Muscle of back (tissue), 11 donors: ENCODE measurements around the gene PPL. TPM values are rescaled to one million over a fixed set of nuclear protein-coding genes. Genes with fewer than 3 reads are reported as not detected.
"Not testable (repeated sequence)": the region's sequence is repeated elsewhere in the genome, so short reads cannot be mapped to it uniquely, and the experiment has no call there.

Source experiments
- DNase-seq, 3 donors: peaks; one replicate each; pipeline versions ENCODE4 v3.0.0 to v3.0.0-alpha.2; 2013
- polyA plus RNA-seq, 10 donors: library from polyadenylated mRNA; unstranded; fragments of 120-200 nt; gene quantifications; one replicate each; pipeline ENCODE4 v1.2.1, GENCODE V29; 2013; ENCODE audit not compliant: insufficient read length in 10 of 10

PPL gene
- polyA plus RNA-seq, 10 donors: 0.57 to 20.2 (median 1.2) TPM

DNA sequence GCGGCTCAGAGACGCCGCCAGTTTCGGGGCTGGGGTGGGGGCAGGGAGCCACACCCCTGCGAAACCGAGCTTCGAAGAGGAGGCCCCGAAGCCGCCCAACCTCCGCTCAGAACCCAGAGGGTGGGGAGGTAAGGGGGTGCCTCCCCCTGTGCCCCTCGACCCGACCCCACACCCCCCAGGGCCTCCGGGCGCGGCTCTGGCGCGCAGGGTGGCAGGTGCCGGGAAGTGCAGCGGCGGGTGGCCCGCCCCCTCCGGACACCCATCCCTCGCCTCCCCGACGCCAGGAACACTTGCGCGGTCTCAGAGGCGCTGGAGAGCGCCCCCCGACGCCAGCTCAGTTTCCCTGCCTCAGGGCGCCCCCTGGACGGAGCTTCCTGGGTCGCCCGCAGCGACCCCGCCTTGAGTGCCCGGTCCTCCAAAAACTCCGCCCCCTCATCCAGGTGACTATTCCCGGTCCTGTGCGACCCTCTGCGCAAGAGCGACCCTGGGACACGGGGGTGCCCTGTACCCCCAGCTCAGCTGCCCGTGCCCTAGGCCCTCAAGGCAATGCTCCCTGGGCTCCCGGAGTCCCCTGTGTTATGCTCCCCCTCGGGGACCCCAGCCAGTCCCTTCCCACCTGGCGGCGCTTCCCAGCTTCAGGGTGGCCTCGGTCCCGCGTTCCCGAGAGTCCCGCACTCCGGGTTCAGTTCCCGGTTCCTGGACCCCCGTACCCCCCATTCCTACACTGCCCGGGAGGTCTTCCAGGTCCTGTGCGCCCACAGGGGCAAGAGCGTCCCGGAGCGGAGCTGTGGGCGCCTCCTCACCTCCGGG, 562 bp downstream of the PPL start:
- DNase-seq: no peak

DNA sequence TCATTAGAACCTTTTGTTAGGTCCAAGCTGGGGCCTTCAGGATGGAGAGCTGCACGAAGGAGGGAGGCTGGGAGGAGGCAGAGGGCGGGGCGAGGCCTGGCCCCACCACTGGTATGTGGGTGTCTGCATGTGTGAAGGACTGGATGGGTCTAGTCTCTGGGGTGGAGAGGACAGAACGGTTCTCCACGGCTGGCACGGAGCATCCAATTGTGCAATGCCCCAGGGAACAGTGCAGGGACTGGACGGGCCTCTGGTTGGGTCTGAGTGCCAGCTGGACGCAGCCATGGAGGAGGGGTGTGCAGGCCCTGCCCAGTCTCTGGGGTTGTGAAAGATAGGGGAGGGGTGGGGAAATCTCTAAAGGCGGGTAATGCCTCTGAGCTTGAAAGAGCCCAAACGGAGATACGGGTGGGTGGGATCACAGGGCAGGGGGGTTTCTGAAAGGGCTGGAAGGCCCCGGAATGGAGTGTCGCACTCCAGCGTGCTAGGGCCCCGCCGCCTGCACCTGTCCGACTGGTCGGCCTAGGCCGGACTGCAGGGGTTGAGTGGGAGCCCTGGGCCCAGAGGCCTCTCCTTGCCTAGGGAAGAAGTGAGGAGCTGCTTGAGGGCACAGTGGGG, 1.6 kb downstream of the PPL start:
- DNase-seq: no peak

DNA sequence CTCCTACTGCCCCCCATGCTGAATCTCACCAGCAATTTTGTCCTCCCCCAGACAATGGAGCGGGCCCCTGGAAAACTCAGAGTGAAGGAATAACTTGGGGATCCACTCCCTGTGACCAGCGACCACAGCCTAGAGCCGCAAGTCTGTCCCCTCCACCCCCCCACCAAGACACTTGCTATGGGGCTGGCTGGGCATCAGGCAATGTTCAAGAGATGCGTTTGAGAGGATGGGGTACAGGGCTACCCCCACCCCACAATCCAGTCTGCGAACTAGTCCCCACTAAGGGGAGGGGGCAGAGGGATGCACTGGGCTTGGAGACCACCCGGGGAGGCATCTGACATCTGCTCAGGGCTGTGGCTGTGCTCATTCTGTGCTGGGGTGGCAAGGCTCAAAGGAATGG, 2.4 kb downstream of the PPL start:
- DNase-seq: no peak

DNA sequence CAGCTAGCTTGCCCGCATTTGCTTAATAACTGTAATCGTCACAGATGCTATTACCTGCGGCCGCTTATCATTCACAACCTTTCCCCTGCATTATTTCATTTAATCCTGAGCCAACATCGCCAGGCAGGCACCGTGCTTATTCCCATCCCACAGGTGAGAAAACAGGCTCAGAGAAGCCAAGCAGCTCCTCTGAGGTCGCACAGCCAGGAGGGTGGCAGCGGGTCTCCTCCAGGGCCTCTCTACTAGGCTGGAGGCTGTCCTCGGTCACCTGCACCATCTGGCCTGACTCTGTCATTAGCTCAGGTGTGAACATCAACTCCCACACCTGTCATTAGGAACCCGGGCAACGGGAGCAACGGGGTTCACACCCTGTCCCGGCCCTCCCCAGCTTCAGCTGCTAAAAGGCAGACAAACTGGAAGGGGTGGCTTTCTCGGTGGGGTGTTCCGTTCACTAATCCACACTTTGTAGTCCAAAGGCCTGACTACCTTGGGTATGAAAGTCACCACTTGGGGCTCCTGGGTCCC, 3.0 kb downstream of the PPL start:
- no peak for DNase-seq

DNA sequence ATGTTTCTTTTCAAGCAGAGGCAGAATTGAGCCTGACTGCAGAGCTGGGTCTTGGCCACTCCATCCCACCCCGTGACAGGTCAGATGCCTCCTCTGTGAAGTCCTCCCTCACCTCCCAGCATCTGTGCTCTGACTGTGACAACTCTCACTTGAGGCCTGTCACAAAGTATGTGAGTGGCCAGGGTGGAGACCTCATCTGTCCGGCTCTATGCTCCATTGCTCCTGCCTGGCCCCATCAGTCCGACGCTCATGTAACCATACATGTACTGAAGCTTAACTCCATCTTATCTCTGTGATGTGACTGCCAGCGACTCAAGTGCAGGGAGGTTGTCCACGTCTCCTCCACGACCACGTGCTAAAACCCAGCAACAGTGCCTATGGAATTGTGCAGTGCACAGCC, 3.5 kb downstream of the PPL start:
- no peak for DNase-seq

DNA sequence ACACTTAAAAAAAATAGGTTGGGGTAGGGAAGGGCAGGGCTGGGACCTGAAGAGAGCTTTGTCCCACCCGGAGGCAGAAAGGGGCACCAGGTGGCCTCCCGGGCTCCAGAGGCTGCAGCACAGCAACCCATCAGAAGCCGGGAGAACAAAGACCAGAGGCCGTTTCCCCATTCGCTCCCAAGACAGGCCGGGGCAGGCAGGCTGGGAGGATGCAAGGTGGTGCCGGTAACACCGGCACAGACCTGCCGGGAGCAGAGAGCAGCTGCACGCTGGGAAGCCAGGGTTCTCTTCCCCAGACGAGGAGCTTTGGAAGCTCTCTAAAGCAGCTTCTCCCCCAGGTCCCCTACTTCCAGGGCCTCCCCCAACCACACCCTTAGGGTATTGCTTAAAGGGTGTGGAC, 5.6 kb downstream of the PPL start:
- no peak for DNase-seq

DNA sequence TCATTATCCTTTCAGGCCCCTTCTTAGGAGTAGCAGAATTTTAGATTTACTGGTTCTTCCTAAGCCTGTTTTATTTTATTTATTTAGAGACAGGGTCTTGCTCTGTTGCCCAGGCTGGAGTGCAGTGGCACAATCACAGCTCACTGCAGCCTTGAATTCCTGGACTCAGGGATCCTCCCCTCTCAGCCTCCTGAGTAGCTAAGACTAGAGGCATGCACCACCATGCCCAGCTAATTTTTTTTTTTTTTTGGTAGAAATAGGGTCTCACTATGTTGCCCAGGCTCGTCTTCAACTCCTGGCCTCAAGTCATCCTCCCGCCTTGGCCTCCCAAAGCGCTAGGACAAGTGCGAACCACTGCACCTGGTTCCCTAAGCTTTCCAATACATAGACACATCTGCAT, 7.3 kb downstream of the PPL start:
- DNase-seq: not testable (repeated sequence)

DNA sequence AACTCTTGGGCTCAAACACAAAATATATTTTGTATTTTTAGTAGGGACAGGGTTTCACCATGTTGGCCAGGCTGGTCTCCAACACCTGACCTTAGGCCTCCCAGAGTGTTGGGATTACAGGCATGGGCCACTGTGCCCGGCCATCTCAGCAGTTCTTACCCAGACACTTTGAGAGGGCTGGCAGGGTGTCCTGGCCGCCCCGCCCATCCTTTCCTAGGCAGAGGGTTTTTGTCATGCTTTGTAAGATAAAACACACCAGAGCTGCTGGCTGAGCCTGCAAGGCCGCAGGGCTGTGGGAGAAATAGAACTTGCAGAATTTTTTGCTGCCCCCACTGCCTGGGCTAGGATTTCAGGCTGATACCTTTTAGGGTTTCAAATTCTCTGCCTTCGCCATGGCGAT, 8.7 kb downstream of the PPL start:
- no peak for DNase-seq

DNA sequence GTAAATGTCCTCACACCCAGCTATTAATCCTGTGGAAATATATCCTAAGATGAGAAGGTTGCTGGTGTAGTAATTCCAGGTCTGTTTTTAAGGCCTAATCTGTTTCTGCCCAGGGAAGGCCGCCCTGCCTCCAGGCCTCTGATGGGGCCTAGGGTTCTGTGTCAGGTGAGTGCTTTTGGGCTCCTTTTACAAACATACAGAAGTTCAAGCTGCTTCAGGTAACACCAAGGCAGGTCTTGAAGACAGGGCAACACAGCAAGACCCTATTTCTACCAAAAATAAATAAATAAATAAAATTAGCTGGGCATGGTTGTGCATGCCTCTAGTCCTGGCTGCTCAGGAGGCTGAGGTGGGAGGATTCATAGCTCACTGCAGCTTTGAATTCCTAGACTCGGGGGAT, 9.3 kb downstream of the PPL start:
- no peak for DNase-seq

DNA sequence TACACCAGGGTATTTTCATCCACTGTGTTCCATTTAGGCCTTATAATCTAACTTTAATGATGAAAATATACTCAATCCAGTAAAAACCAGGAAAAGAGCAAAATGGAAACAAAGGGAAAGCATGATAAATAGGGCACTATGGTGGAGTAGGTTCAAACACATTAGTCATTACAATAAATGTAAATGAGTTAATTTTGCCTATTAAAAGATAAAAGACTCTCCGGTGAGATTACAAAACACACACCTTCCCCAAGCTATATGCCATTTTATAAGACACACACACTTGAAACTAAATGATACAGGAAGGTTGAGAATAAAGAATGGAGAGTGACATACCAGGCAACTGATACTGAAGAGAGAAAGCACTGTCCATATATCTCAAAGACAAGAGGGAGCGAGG, 10.0 kb downstream of the PPL start:
- DNase-seq: no peak

DNA sequence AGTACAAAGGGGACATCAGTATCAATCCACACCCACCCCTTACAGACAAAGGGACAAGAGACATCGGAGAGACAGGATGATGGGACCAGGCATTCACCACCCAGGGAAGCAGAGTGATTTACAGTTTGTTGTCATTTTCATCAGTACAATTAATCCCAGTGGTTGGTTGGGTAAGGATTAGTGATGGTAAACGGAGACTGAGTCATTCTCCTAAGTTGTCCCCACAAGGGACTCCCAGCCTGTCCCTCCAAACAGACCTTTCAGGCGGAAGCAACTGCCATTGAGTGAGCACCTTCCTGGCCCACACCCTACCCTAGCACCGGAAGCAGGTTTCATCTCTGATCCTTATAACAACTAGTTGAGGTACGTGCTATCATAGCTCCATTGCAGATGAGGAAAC, 11.2 kb downstream of the PPL start:
- DNase-seq: no peak

DNA sequence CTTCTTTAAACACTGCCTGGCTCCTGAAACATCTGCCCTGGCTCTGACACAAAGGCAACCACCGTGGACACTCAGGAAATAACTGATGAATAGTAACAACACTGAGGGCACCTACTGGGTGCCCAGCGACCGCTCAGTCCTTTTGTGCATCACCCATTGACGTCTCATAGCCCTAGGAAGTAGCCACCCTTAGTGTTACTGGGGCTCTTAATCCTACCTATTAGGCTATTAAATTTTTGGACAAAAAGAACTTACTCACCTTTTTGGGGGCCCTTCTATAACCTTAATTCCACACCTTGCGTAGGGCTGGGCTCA, 11.7 kb downstream of the PPL start:
- DNase-seq: no peak

DNA sequence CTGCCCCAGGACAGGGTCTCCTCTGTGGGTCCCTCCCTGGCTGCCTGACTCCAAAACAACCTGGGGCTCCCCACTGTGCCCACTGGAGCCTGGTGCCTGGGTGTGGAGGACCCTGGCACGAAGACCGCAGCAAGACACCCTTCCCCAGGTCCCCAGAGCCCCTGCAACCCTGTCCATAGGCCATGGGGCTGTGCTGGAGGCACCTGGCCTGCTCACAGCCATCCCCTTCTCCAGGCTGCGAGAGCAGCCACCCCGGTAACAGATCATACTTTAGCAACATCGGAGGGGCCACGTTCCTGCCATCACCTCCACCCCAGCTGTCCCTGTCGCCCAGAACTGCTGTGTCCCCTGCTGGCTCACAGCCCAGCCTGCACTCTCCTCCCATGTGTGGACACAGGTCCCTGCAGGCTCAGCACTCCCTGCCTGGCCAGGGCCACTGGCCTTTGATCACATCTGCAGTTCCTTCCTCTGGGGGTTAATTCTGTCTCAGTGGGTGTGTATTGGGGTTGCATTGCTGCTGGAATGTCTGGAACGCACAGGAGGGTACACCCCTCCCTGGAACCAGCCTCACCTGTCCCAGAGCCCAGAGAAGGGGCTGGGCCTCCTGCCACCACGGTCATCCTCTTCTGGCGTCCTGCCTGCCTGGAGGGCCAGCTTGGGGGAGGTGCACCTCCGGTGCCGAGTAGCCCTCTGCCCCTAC, 12.2 kb downstream of the PPL start:
- no peak for DNase-seq

DNA sequence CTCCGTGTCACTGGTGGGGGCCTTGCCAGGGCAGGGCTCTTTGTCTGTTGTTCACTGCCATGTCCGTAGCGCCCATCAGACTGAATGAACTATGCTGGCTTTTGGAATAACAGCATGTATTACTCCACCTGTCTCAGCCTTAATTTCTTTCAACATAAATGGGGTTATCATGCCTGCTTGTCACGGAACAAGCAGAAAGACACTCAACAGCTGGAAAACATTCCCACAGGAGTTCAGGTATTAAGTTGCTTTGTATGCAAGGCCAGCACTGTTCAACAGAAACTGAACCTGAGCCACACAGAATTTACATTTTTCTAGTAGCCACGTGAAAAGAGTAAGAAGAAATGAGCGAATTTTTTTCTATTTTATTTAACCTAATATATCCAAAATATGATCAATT, 13.1 kb downstream of the PPL start:
- DNase-seq: no peak

DNA sequence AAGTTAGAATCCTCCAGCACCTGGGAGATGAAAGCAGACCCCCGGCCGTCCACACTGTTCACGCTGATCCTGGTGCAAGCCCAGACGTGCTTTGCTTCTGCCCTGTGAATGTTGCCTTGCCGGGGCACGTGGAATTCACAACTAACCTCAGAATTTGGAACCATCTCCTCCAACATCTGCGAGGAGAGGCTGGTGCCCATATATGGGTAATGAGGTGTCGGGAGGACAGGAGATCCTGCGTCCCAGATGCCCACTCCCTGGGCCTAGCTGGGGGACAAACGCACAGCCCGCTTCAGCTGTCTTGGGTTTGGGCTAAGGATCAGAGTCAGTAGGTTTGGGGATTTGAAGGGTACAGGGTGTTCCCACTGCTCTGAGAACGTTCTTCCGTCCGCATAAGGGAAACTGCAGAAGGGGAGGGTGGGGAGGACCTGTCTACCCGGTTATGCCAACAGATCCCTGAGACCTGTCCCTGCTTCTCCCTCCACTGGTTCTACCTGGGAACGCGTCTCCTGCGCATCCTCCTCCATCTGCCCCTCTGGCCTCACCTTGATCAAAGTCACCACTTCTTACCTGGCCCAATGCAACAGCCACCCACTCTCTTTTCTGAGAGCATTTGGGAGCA, 14.1 kb downstream of the PPL start:
- no peak for DNase-seq

DNA sequence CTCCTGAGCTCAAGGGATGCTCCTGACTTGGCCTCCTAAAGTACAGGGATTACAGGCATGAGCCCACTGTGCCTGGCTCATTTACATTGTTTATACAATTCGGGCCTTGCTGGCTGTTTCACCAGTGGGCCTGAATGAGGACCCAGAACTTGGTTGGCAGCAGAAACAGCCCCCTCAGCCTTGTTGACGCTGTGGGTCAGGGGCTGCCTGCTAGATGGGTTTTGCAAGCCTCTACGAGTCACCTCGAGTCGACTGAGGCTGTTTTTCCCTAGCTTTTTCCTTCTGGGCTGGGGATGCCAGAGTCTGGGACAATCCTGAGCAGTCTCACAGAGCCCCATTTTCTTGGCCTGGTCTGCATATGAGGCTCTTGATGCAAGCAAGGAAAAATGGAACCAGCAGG, 16.1 kb downstream of the PPL start:
- DNase-seq: no peak

DNA sequence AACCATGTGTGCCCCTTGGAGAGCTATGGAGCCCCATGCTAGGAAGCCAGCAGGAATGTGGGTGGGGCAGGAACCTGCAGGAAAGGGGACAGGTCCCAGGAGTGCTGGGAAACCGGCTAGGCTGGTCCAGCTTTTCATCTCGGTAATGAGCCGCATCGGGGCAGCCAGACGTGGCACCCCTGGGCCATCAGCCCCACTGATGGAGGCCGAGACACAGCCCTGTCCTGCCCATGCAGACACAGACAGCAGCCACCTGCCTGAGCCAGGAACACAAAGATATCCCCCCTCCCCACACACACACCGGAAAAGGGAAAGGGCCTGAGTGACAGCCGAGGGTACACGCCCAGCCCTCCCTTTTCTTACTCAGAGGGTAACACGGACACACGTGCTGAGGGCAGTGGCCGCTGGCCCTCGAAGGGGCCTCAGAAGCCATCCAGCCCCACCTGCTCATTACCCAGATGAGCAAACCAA, 18.1 kb downstream of the PPL start:
- no peak for DNase-seq

DNA sequence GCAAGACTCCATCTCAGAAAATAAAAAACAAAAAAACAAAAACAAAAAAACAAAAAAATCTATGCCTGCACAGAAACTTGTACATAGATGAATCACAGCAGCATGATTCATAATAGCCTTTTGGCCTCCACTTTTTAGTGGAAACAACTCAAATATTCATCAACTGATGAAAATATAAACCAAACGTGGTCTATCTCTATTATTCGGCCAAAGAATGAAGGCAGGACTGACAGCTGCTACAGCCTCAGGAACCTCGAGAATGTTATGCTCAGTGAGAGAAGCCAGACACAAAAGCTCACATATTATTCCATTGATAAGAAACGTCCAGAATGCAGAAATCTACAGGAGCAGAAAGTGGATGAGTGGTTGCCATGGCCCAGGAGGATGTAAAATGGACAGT, 19.8 kb downstream of the PPL start:
- no peak for DNase-seq

DNA sequence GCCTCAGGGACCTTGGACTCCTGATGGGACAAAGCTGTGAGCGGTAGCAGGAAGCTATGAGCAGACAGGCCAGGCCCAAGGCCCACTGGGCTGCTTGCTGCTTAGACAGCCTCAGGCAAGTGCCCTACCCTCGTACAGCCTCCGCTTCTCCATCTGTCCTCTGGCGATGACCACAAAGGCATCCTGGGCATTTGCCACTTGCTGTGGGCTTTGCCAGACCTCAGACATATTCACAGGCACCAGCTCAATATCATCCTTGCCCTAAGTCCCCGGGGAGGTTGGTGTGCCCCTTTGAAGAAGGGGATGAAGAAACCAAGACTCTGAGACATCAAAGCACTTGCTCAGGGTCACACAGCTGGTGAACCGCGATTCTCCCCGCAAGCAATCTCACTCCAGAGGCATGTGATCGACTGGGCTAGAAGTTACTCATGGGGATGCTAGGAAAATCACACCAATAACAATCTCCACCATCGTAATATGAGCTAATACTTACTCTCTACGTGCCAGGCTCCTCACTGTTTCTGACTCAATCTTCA, 21.7 kb downstream of the PPL start:
- peak in 1 of 3 donors; percentile 37 for DNase-seq

DNA sequence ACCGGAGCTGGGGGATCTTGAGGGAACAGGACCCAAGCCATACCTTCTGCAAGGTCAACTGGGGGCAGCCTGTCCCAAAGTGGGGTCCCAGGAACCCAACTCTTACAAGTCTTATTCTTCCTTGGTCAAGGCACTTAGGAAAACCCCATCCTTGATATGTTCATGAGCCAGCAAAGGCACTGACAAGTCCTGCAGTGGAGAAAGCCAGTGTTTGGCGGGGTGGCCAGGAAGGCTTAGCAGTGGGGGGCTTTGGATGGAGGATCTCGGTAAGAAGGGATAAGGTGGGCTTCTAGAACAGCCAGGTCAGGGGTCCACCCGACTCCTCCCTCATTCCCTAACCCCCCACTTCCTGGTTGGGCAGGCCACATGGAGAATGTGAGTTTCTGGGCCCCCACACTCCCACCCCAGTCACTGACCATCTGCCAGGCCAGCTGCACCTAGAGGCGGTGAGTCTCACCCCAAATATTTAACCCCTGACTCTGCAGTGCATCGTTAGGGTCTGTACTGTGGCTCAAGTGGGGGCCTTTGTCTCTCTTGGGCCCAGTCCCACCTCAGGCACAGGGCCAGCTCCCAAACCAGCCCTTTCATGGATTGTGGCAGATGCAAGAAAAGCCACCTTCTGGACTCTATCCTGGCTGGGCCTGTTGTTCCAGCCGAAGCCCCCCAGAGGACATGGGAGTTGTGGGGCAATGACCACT, 22.3 kb downstream of the PPL start:
- DNase-seq: no peak

DNA sequence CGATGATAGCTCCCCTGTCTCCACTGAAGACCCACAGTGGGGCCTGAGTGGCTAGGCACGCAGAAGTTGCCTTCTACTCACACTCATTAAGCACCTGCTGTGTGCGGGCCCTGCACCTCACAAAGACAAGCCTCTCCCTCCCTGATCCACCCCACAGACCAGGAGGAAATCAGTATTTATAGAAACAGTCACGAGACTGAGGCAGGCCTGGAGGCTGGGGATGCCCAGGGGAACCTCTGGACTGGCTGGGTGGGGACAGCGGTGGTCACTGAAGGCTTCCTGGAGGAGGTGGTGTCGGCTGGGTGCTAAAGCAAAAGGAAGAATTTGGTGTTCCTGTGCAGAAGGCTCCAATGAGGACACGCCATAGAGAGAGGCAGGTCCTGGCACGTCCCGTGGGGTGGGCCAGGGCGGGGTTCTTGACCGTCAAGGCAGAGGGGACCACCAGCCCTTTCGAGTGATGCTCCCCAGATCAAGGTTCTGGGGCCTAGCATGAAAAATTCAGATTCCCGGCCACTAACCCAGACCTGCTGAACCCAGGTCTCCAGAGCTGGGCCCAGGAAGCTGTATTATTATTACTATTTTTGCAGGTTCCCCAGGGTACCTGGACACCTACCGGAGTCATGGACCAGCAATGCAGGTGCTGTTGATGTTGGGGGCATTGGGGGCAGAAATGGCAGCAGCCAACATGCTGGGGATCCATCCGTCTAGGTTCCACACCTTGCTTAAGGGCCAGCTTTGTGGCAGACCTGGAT, 23.0 kb downstream of the PPL start:
- no peak for DNase-seq
